Kidney tubule cell (primary cell): ENCODE results near the gene TRIM62.
"Not testable (repeated sequence)": the region's sequence is repeated elsewhere in the genome, so short reads cannot be mapped to it uniquely, and the experiment has no call there.

ENCODE experiments used
- DNase-seq: peaks from one replicate; pipeline ENCODE4 v3.0.0-alpha.2; 2018; ENCODE audit warnings: low spot score

TRIM62 gene

GRCh38 chr1:33158366-33158765 lies 23.5 kb downstream of the TRIM62 start:
- no peak for DNase-seq

GRCh38 chr1:33157131-33157530 lies 24.7 kb downstream of the TRIM62 start:
- no peak for DNase-seq

- no peak for DNase-seq
Observed at GRCh38 chr1:33155877-33156538, 25.8 kb downstream of the TRIM62 start.

- DNase-seq, result peak; percentile 11
Observed at GRCh38 chr1:33153650-33154049, 28.2 kb downstream of the TRIM62 start.

- no peak for DNase-seq
Observed at GRCh38 chr1:33152685-33153432, 29.0 kb downstream of the TRIM62 start.

- DNase-seq, result no peak
Observed at GRCh38 chr1:33151116-33151515, 30.7 kb downstream of the TRIM62 start.

- DNase-seq, result no peak
Observed at GRCh38 chr1:33150522-33150921, 31.3 kb downstream of the TRIM62 start.

GRCh38 chr1:33149453-33150190 lies 32.2 kb downstream of the TRIM62 start:
- DNase-seq, result no peak

- no peak for DNase-seq
Observed at GRCh38 chr1:33148615-33149014, 33.2 kb downstream of the TRIM62 start.

GRCh38 chr1:33147997-33148314 lies 33.9 kb downstream of the TRIM62 start:
- peak; percentile 11 for DNase-seq

- DNase-seq, result no peak
Observed at GRCh38 chr1:33147275-33147996, 34.4 kb downstream of the TRIM62 start.

- no peak for DNase-seq
Observed at GRCh38 chr1:33146003-33146402, 35.8 kb downstream of the TRIM62 start.

- DNase-seq, result no peak
Observed at GRCh38 chr1:33143698-33144097, 38.1 kb downstream of the TRIM62 start.

- no peak for DNase-seq
Observed at GRCh38 chr1:33143176-33143575, 38.7 kb downstream of the TRIM62 start.

GRCh38 chr1:33142483-33143064 lies 39.3 kb downstream of the TRIM62 start:
- no peak for DNase-seq

GRCh38 chr1:33141781-33142180 lies 40.1 kb downstream of the TRIM62 start:
- no peak for DNase-seq

- no peak for DNase-seq
Observed at GRCh38 chr1:33141216-33141615, 40.6 kb downstream of the TRIM62 start.

GRCh38 chr1:33140153-33141149 lies 41.4 kb downstream of the TRIM62 start:
- peak; percentile 27 for DNase-seq

GRCh38 chr1:33137800-33138199 lies 44.0 kb downstream of the TRIM62 start:
- DNase-seq, result no peak

GRCh38 chr1:33136041-33136440 lies 45.8 kb downstream of the TRIM62 start:
- not testable (repeated sequence) for DNase-seq
